T-helper 1 cell treated with Interleukin-12 subunit alpha and Interleukin-12 subunit beta and Interleukin-4 antibody, amounts not matched to agents 30 ng/mL and 1 ng/mL, for 36 hours (primary cell): Measurements from ENCODE around the gene ZNF397. TPM values are rescaled to one million over a fixed set of nuclear protein-coding genes. Genes with fewer than 3 reads are reported as not detected.

Experiments used
- intact Hi-C: fragments of 100-400 bp; cut with micrococcal nuclease; formaldehyde crosslinking; loops from one replicate; pipeline ENCODE4 v1.15.1; 2024
- total RNA-seq: library from RNA; stranded (reverse); gene quantifications from 2 replicates; pipeline ENCODE4 v1.2.3, GENCODE V29; 2022

ZNF397 gene
- total RNA-seq, 1 donor from 2014 or later: 19.6 TPM

- intact Hi-C loops: loop anchor here (1.0 to 2.0 kb wide), 15 partner anchors 23 to 839 kb away; partner anchors contain the start of genes ELP2, INO80C, RMP24 and RPRD1A
These were observed 49.4 kb downstream of the ZNF397 start, which contains the start of gene ZSCAN30 for GRCh38 chr18:35290094-35290735. TSS of gene ZSCAN30 (minus strand) at chr18:35290229. CDS start at chr18:35264352, 25,877 bp downstream.

DNA sequence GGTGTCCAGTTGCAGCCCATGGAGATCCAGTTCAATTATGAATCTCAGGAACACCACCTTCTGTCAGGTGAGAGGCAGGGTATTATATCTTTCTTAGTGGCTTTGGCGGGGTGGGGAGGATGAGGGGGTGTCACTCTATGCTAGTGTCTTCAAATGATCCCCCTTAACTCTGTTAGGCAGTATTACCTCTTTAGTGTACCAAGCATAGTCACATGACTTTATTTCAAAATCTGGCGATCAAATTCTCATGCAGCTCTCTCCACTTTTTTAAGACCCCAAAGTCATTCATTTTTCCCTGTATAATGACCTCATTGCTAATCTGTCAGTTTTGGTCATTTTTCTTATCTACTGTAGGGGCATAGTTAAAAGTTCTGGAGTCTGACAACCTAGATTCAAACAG, 50.3 kb downstream of the ZNF397 start:
- intact Hi-C loops: loop anchor here (2.0 kb wide), 3 partner anchors 264 to 312 kb away; no protein-coding TSS in a partner anchor

DNA sequence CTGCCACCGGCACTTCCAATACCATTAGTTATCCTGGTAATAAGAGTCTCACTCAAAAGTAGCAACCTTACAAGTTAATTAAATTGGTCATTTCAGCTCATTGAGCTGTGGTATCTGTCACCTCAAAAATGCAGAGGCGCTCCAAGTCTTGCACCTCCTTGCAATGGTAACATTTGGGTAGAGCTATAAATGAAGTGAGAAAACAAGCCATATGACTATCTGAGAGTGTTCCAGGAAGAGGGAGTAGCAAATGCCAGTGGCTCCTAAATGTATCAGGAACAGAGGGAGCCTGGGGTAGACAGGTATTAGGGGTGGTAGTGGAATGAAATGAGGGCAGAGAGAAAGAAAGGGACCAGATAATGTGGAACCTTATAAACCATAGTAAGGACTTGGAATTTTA, 55.2 kb downstream of the ZNF397 start:
- intact Hi-C loops: no loop called here

- intact Hi-C loops: no loop called here
These were observed 62.8 kb downstream of the ZNF397 start for GRCh38 chr18:35303610-35304009.

DNA sequence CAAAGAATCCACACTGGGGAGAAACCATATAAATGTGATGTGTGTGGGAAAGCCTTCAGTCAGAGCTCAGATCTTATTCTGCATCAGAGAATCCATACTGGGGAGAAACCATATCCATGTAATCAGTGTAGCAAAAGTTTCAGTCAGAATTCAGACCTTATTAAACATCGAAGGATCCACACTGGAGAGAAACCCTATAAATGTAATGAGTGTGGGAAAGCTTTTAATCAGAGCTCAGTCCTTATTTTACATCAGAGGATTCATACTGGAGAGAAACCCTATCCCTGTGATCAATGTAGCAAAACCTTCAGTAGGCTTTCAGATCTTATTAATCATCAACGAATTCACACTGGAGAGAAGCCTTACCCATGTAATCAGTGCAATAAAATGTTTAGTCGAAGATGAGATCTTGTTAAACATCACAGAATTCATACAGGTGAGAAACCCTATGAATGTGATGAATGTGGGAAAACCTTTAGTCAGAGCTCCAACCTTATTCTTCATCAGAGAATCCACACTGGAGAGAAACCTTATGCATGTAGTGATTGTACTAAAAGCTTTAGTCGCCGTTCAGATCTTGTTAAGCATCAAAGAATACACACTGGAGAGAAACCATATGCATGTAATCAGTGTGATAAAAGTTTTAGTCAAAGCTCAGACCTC, 65.9 kb downstream of the ZNF397 start:
- intact Hi-C loops: no loop called here

Other genes starting within 250 kb of the ZNF397 start
- gene MAPRE2, start 199.6 kb upstream of the ZNF397 start, total RNA-seq: 42.6 and 45.9 TPM in 2 replicates
- 15.6 and 19.5 TPM in 2 replicates for gene ZSCAN30, start 49.2 kb downstream of the ZNF397 start, total RNA-seq
- 63.9 and 66.5 TPM in 2 replicates for gene ZNF24, start 103.4 kb downstream of the ZNF397 start, total RNA-seq
- gene ZNF396, start 136.3 kb downstream of the ZNF397 start, total RNA-seq: 0.54 and 0.66 TPM in 2 replicates